GM18907 (cell line): ENCODE measurements around the gene SAMD7.

ENCODE experiments used
- ATAC-seq: cut with Tn5 transposase; IDR thresholded peaks from one replicate; pipeline ENCODE4 v1.9.1; 2021; ENCODE audit warnings: mild to moderate bottlenecking, moderate library complexity; ENCODE audit not compliant: unreplicated experiment

SAMD7 gene

DNA sequence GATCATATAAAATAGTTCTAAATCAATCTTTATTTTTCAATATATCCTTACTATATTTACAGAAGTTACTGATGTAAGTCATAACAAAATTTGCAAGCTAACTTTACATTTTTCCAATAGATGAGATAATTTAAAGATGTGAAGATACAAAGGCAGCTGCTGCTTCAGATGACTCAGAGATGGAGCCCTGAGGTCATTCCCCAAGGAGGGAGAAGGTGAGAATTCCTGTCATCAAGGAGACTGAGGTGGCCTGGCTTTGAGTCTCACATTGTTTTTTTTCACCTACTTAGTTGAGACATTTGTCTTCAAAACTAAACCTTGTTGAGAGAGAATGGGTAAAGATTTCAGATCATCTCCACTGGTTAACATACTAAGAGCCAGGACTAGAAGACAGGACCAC is 3.9 kb upstream of the SAMD7 start:
- ATAC-seq: no peak

DNA sequence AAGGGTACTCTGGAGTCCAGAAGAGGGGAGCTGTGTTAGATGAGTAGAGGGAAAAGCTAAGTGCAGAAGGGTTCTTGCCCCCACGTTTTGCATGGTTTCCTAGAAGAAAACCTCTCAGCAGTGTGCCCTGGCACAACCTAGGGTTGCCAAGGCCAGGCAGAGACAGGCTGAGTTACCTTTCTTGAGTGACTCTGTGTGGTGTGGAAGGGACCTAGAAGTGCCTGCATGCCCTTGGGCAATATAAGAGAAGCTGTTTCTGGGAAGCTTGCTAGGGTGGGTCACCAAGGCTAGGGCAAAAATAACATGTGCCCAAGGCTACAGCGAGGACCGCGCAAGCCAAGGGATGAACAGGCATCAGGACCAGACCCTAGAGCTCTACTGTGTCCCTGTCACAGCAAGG is 3.4 kb upstream of the SAMD7 start:
- ATAC-seq: no peak

DNA sequence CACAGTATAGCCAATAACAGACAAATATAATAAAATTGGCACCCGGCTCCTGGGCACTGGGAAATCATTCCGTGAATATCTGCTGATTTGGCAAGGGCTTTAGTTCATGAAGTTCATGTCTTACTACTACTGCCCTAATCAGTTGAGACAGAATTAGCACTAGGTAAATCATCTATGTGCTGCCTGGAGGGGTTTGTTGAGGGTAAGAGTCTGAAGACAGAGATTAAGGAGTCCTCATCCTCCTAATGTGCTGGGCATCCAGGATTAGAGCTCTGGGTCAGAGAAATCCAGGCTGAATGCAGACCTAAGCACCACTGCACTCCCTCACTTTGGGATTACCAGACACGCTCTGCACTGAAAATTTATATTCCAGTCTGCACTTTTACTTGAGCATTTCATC is 2.0 kb downstream of the SAMD7 start:
- ATAC-seq: no peak

DNA sequence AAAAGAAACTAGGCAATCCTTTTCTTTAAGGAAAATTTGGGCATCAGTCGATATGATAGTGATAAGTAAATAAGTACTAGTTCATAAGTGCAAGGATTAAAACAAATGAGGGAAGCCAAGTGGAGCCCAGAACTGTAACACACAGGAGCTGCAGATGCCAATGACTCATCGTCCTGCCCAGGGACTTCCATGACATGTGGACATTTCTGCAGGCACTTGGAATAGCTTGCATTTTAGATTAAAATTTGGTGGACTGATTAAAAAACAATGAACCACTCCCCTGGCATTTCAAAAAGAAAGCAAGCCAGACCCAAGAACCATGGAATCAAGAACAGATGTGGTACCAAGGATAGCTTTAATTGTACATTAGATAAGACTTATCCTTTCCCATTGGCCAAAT is 2.9 kb downstream of the SAMD7 start:
- no peak for ATAC-seq

DNA sequence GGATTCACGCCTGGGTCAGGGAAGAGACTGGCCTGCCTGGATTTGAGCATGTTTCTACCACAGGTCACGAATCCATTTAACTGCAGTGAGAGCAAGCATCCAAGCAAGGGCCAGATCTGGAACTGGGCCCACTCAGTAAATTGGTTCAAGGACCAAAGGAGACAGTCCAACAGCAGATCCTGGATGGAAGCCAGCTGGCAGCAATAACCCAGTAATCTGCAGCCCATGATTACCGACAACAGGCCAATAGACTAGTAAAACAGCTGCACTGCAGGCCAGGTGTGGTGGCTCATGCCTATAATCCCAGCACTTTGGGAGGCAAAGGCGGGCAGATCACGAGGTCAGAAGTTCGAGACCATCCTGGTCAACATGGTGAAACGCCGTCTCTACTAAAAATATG is 11.8 kb downstream of the SAMD7 start:
- no peak for ATAC-seq

DNA sequence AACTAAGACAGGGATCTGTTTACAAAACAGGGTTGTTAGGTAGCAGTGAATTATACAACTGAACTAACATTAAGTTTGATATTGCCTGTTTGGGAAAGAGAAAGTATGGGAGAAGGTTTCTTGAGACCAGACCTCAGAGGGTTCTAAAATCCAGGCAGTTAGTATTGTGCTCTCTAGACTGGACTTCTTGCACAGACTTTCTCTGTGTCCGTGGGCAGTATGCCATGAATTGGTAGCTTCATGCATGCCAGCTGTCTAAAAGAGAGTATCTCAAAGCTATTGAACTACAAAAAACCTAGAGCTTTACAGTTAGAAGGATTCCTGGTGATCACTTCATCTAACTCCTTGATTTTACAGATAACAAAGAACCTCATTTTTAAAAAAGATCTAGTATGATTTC is 12.5 kb downstream of the SAMD7 start:
- no peak for ATAC-seq

DNA sequence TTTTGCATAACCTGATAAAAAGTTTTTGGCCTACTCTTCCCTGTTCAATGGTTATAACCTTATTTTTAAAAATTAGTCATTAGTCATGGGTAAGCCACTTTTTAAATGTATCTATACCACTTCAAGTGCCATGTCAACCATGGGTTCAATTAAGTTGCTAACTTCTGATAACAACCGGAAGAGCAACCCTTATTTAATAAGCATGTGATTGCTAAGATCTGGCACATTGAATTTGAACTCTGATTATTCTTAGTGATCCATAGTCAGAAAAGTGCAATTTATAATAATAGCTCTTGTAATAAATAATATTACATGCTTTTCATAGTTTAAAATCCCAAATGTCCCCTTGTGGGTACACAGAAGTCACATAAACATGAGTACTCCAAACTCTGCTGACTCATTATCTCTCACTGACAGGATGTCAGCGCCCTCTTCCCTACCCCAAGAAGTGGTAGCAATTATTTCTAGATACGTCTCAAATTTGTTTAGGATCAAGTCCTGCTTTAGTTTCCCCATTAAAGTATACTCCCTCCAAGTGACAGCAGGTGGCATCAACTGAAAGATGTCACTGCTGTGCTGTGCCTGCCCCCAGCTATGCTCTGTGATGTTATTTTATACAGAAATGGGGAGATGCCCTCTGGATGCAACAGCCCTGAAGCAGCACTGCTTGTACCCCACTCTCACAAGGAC is 18.6 kb downstream of the SAMD7 start:
- peak; percentile 34 for ATAC-seq

DNA sequence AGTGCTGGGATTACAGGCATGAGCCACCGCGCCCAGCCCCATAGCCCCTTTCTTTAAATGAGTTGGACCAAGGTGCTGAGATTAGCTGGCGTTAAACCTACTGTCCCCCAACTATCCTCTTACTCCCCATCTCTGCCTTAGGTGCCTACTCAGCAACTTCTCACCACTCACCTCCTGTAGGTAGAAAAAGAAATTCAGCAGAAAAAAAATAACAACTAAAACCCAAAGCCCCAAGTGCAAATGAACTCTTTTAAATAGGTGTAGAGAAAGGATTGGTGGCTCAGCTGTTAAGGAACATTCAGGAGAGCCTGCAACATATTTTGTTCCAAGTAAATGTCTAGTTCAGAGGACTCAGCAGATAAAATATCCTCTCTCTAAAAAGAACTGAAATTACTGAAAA is 19.5 kb downstream of the SAMD7 start:
- ATAC-seq: no peak

DNA sequence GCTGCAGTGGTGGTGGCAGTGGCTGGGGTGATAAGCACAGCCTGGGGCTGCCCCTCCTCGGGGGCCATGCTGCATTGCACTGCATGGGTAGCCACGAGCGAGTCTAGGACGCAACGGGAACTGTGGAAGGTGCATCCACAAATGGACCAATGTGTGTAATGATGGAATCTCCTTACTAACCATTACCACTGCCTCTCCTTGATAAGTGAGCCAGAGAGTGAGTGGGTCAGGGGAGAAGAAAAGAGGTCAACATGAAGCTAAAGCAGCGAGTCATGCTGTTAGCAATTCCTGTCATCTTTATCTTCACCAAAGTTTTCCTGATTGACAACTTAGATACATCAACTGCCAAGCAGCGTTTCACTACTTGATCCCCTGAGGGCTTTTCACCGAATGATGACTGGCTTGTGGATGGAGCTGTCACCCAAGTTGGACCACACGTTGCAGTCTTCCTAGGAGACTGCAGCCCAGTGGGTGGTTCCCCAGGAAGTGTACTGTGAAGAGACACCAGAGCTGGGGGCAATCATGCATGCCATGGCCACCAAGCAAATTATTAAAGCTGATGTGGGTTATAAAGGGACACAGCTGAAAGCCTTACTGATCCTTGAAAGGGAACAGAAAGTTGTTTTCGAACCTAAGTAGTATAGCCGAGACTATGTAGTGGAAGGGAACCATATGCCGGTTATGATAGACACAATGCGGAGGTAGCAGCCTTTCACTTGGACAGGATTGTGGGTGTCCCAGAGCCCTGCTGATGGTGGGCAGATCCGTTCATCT is 20.6 kb downstream of the SAMD7 start:
- peak; percentile 96 for ATAC-seq

DNA sequence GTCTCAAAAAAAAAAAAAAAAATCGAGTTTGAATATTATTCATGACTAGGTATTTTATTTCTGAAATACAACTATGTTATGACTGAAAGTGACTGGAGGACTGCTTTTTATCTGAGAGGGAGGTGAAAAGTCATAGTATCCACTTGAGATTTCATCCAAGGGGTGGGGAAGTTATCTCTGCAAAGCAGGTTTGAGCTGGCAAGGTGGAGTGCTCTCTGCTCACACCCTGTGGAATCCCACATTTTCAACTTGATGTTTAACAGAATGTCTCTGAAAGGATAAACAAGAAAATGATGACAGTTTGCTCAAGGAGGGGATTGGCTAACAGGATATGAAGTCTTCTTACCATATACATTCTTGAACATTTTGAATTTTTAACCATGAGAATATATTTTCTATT is 27.9 kb downstream of the SAMD7 start:
- no peak for ATAC-seq

DNA sequence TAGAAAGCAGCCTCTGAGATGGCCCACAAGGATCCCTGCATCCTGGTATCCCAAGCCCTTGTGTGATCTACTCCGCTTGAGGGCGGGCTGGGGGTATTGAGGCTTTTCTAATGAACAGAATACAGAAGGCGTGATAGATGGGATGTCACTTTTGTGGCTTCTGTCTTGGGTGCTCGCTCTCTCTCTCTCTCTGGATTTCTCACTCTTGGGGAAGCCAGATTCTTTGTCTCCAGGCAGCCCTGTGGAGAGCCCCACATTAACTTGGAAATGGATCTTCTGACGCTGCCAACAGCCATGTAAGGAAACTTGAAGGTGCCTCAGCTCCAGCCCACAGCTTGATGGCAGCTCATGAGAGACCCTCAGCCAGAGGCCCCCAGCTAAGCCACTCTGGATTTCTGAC is 28.4 kb downstream of the SAMD7 start:
- no peak for ATAC-seq

DNA sequence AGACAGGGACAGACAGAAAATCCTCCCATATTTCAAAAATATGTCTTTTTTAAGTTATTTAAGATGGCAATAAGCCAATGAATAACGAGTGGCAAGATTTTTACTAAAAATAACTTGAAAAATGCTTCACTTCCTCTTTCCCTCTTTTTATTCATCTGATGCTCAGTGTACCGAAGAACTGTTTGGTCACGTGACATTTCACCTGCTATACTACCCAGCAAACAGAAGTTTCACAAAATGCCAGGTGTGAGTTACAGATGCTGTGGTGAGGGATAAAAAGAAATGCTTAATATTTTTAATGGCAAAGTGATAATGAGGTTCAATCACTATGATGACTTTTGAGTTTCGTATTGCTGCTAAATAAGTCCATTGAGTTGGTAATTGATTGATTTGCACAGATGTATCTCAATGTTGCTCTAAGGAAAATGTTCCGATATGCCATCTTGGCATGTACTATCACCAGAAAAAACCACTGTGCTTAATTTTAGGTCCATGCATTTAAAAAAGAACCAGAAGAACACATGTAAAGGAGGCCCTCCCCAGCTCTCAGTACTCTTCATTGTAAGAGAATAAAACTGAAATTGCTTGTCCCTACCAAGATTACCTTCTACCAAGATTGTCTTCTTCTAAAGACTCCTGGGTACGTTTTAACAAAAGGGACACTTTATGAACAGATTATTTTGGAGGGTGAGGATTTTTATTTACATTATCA is 29.3 kb downstream of the SAMD7 start:
- ATAC-seq: peak; percentile 83

DNA sequence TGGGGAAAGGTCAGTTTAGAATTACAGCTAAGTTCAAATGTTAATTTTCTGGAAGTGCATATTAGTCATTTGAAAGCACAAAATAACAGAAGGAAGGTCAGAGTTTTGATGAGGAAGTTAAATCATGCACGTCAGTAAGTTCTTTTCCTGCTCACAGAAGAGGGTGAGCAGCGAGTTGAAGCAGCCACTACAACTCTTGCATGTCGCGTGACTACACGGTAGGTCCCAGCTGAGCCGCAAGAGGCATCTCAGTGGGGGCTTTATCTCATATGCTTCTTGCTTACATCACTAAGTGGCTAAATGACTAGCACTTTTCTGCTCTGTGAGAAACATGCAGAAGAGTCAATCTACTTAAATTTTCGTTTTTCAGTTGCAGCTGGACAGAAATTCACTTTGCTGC is 33.9 kb downstream of the SAMD7 start:
- ATAC-seq: peak; percentile 83

DNA sequence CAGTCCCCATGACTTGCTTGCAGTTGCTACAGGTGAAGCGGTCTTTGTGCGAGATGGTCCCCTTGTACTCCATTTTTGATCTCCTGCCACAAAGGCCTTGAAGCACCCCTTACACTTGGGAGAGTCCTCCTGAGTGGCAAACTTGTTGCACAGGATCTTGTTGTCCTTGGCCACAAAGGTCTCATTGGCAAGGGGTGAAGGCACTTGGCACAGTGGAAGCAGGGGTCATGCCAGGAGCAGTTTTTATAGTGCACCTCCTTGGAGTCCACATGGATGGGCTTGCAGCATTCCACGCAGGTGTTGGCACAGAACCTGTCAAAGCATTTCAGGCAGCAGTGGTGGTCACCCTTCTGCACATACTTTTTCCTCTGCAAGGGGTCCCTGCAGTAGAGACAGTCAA is 35.0 kb downstream of the SAMD7 start:
- no peak for ATAC-seq

DNA sequence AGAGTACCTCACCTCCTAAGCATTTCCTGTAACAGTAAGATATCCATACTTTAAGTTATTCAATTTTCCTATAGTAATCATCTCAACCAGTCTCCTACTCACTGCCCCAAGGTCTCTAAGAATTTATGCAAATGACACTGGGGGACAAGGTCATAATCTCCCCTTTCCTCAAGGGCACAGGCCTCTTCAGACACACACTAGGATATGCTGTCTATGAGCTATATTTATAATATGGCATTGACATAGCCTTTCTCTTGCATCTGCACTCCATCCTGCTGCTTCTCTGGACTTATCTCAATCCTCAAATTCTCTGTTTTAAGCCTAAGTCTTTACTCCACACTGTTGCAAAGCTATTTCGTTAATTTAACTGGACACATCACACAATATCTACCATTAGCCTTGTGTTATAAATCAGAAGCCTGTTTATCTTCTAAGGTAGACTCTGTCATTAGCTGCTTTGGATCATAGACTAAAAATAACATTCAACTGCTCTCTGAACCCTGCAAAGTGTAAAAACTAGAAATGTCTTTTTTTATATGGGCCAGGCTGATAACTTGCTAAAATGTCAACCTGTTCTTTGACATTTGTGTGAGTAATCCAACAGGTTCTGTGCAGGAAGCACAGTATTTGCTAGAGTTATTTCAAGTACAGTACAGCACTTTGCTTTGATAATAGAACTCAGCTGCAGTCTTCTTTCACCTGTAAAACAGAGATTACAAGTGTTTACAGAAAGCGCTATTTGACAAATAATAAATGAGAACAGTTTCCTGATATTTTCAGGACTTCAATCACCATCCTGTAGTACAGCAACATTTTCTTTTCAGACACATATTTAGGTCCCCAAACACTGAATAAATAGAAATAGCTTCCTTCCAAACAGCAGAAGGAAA is 37.4 kb downstream of the SAMD7 start:
- no peak for ATAC-seq

DNA sequence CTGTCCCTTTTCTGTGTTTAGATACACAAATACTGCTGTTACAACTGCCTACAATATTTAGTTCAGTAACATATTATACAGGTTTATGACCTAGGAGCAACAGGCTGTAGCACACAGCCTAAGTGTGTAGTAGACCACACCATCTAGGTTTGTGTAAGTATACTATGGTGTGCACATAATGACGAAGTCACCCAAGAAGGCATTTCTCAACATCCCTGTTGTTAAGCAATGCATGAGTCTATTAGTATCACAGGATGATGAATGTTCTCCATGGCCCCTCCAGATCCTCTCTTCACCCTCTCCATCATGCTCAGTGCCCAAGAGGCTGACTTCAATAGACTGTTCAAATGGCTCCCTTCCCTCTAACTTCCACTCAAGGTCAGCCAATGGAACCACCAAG is 40.7 kb downstream of the SAMD7 start:
- ATAC-seq: no peak

DNA sequence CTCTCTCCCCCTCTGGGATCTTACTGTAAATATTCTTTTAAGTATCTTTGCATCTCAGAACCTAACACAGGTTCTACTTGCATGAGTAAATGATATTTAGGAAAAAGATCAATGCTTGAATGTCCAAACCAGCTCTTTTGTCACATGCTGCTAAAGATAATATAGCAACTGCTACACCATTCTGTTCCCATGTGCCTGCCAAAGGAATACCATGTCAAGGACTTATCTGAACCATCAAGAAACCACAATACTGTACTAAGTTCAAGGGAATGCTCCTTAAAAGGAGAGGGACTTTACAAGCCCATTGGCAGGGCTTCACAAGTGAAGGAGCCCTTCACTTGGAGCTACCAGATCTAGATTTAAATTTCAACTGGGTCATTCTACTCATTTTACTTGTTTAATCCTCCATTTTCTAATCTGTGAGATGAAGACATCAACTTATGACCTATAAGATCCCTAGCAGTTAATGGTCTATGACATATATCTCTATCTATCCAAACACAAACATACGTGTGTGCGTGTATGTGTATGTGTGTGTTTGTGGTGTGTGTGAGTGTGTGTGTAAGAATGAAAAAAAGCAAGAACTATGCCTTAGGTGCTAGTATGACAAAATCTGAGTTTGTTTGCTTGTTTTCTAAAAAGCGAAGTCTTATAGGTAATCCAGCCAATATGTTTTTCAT is 42.2 kb downstream of the SAMD7 start:
- no peak for ATAC-seq

DNA sequence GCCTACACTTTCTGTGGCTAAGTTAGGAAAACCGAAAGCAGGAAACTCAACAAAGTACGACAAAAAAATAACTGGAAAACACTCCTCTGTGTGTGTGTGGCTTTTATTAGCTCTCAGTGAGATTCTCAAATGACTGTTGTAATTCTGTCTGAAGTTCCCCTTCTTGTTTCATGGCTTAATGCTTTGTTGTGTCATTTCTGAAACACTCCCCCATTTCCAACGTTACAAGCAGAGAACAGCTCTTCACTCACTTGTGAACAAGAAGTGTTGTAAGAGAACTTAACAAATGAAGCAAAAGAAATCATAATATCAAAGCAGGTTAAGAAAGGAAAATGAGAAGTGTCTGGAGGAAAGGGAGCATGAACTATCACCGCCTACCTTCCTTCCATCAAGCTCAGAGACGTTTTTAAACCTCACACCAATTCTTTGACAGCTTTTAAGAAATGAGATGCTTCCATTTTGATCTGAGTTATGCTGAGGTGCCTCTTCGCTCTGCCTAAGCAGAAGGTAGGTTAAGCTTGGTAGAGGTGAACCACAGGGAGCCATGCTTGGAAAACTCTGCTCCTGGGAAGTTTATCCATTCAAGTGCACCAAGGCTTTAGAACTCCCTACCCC is 42.9 kb downstream of the SAMD7 start:
- no peak for ATAC-seq

DNA sequence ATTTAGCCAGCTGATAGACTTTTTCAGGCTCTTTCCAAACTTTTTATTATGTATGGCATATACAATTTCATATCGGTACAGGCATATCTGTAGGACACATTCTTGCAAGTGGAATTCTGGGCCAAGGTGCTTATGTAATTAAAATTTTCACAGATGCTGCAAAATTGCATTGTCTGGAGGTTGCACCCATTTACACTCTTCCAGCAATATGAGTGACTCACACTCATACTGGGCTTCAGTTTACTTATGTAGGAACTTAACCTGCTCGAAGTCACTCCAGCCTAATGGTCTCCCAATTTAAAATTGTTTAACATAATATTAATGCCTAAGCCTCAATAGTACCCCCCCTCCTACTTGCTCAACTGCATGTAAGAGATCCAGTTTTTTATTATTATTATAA is 44.0 kb downstream of the SAMD7 start:
- no peak for ATAC-seq

DNA sequence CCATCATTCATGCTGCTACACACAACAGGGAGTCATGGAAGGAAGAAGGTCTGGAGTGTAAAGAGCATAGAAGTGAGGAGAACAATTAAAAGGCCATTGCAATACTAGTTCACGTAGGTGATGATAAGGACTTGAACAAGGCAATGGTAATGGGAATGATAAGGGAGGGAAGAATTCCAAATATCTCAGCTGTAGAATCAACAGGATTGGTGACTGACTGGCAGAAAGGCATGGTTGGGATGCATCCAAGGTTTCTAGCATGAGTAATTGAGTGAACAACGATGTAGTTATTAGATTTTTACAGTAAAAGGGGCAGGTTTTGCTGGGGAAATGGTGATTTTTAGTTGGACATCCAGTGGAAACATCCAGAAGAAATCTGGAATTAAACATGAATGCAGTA is 52.8 kb downstream of the SAMD7 start:
- ATAC-seq: no peak
